RWPE2 (cell line): ENCODE results near the gene ATP5PB.

ENCODE experiments used
- ATAC-seq: fragments of 200-7000 bp; cut with Tn5 transposase; 3 replicates; pipeline ENCODE4 v1.9.1; 2021; ENCODE audit warnings: low read depth
- DNase-seq: peaks from one replicate; pipeline ENCODE4 v3.0.0-alpha.2; 2020; ENCODE audit warnings: low spot score
- H3K27ac ChIP-seq: fragments of 450-650 bp; 2 replicates; pipeline ENCODE4 v1.5.1; 2017; ENCODE audit warnings: mild to moderate bottlenecking; ENCODE audit not compliant: poor library complexity, severe bottlenecking
- H3K27me3 ChIP-seq: fragments of 250-450 bp; sonication (Bioruptor Pico); 2 replicates; pipeline ENCODE4 v1.5.1; 2021; ENCODE audit warnings: mild to moderate bottlenecking, moderate library complexity; ENCODE audit not compliant: insufficient read depth, poor library complexity, severe bottlenecking
- H3K36me3 ChIP-seq: fragments of 250-450 bp; sonication (Bioruptor Pico); 2 replicates; pipeline ENCODE4 v1.5.1; 2020; ENCODE audit warnings: low read depth, mild to moderate bottlenecking, moderate library complexity
- H3K4me1 ChIP-seq: fragments of 250-450 bp; sonication (Bioruptor Pico); 2 replicates; pipeline ENCODE4 v1.5.1; 2021; ENCODE audit warnings: mild to moderate bottlenecking, moderate library complexity; ENCODE audit not compliant: insufficient read depth, poor library complexity, severe bottlenecking
- H3K4me3 ChIP-seq: fragments of 250-450 bp; sonication (Bioruptor Pico); 2 replicates; pipeline ENCODE4 v1.5.1; 2021; ENCODE audit warnings: mild to moderate bottlenecking, moderate library complexity; ENCODE audit not compliant: severe bottlenecking
- H3K9me3 ChIP-seq: fragments of 250-450 bp; sonication (Bioruptor Pico); 2 replicates; pipeline ENCODE4 v1.5.1; 2021; ENCODE audit warnings: mild to moderate bottlenecking, moderate library complexity; ENCODE audit not compliant: severe bottlenecking
- CTCF ChIP-seq: fragments of 450-650 bp; IDR thresholded peaks from one replicate; pipeline ENCODE4 v1.5.1; 2017; ENCODE audit warnings: mild to moderate bottlenecking, moderate library complexity; ENCODE audit not compliant: poor library complexity, severe bottlenecking

The ATP5PB gene

DNA sequence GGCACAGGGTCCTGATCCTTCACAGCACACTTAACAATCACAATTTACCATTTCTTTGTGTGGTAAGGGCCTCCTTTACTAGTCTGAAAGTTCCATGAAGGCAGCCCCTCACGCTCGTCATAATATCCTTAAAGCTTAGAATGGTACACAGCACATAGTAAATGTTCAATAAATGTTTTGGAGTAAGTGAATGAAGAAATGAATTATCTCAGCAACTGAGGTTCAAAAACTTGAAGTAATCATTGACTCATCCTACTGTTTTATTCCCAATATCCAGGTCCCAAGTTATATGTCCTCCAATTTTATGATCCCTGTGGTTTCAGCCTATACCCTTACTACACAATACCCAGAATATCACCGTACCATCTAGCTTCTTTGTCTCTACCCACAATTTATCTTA lies 22.3 kb downstream of the ATP5PB start:
- Histone ChIP-seq H3K27ac (no peak overlapping the region), H3K36me3 (no peaks in the 10 kb centered on the region), H3K27me3 (no peaks in the 10 kb centered on the region), H3K4me3 (no peak overlapping the region), H3K9me3 (no peaks in the 10 kb centered on the region), H3K4me1 (no peaks in the 10 kb centered on the region)
- TF ChIP-seq CTCF, result no peak
- DNase-seq (no peak), ATAC-seq (no peak)

DNA sequence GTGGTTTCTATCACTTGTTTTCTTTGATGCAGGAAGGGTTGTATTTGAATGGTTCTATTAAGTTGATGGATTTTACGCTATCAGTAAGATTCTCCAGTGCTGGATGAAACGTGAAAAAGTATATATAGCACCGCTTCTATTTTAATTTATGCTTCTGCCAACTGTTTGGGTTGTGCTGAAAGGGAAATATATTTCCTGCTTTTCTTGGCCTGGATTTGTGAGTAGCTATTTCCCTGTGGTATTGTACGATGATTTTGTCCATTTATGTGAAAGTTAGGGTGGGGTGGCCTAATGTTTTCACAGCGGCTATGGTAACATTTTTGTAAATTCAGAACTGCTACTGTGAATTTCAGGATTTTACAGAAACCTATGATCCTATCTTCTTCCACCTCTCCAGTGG lies 24.8 kb downstream of the ATP5PB start:
- H3K9me3 ChIP-seq, result no peaks in the 10 kb centered on the region
- DNase-seq, result no peak
- no peak overlapping the region for H3K27ac ChIP-seq
- H3K36me3 ChIP-seq, result no peaks in the 10 kb centered on the region
- TF ChIP-seq CTCF, result no peak
- H3K4me3 ChIP-seq, result no peak overlapping the region
- H3K4me1 ChIP-seq, result no peaks in the 10 kb centered on the region
- no peak for ATAC-seq
- no peaks in the 10 kb centered on the region for H3K27me3 ChIP-seq

DNA sequence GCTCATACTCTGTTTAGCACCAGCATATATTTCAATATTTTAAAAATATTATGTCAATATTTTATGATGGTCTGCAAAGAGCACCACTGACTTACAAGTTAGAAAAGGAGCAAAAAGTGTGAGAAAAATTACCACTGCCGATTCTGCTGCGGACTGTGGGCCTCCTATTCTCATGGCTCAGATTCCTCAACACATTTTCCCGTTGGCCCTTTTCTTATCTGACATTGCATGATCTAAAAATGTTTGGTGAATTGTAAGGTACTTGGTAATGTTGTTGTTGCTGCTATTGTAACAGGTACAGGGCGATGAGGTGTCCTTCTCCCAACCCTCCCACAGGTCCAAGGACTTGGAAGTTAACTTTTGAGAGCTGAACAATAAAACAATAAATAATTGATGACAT lies 25.3 kb downstream of the ATP5PB start:
- ATAC-seq (no peak), DNase-seq (no peak)
- no peak for TF ChIP-seq CTCF
- Histone ChIP-seq H3K36me3 (no peaks in the 10 kb centered on the region), H3K27ac (no peak overlapping the region), H3K4me1 (no peaks in the 10 kb centered on the region), H3K4me3 (no peak overlapping the region), H3K27me3 (no peaks in the 10 kb centered on the region), H3K9me3 (no peaks in the 10 kb centered on the region)

GRCh38 chr1:111475701-111476100 lies 26.4 kb downstream of the ATP5PB start:
- no peak for TF ChIP-seq CTCF
- no peaks in the 10 kb centered on the region for H3K36me3 ChIP-seq
- no peaks in the 10 kb centered on the region for H3K9me3 ChIP-seq
- ATAC-seq (no peak), DNase-seq (no peak)
- no peaks in the 10 kb centered on the region for H3K27me3 ChIP-seq
- no peak overlapping the region for H3K4me3 ChIP-seq
- H3K4me1 ChIP-seq, result no peaks in the 10 kb centered on the region
- no peak overlapping the region for H3K27ac ChIP-seq

GRCh38 chr1:111476214-111476613 lies 26.9 kb downstream of the ATP5PB start:
- H3K27ac ChIP-seq, result no peak overlapping the region
- H3K27me3 ChIP-seq, result no peaks in the 10 kb centered on the region
- ATAC-seq (no peak), DNase-seq (no peak)
- H3K36me3 ChIP-seq, result no peaks in the 10 kb centered on the region
- no peaks in the 10 kb centered on the region for H3K9me3 ChIP-seq
- TF ChIP-seq CTCF, result no peak
- no peaks in the 10 kb centered on the region for H3K4me1 ChIP-seq
- H3K4me3 ChIP-seq, result no peak overlapping the region
